GM19240 (cell line): ENCODE results near the gene LAMB2.

Experiments used
- DNase-seq: peaks from one replicate; pipeline ENCODE4 v3.0.0; 2011; ENCODE audit warnings: low spot score; ENCODE audit not compliant: insufficient read length

The LAMB2 gene

DNA sequence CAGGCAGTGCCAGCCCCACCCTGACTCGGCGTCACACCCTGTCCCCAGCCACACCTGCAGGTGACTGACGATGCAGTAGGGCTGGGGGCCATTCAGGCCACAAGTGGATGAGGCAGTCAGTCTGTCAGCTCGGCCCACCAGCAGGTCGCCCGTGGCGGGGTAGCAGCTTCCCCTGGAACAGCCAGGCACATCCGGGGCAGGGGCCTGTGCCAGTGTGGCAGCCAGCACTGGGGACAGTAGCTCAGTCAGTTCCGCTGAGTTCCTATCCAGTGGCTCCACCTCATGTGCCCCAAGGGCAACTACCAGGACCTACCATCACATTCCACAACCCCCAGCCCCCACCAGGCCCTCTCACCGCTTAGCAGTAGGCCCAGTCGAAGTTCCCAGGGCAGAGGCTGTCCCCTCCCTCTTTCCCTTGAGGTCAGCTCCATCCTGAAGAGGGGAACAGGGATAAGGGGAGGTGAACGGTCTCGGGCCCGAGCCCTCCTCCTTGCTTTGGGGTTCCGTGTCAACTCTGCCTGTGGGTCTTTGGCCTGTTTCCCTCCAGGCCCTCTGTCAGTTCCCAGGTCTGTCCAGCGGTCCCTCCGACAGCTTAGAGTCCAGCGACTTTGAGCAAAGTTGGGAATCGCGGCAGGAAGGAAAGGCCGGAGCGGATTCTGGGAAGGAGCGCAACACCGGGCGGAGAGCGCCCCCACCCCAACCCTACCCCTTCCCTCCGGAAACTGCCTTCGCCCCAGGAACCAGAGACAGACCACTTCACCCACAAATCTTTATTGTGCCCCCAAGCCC, at the start of gene LAMB2:
Gene LAMB2, minus strand, starts transcription at position 614 of the 789 bp plus-strand sequence. Its CDS starts 183 bp downstream, at position 431.
- no peak for DNase-seq

DNA sequence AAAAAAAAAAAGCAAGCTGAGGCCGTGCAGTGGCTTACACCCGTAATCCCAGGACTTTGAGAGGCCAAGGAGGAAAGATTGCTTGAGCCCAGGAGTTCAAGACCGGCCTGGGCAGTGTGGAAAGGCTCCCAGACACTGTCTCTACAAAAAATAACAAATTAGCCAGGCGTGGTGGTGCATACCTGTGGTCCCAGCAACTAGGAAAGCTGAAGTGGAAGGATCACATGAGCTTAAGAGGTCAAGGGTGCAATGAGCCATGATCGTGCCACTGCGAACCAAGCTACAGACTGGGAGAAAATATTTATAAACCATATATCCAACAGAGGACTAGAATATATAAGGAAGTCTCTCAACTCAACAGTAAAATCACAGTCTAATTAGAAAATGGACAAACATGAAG, 48.5 kb upstream of the LAMB2 start:
- DNase-seq: no peak

DNA sequence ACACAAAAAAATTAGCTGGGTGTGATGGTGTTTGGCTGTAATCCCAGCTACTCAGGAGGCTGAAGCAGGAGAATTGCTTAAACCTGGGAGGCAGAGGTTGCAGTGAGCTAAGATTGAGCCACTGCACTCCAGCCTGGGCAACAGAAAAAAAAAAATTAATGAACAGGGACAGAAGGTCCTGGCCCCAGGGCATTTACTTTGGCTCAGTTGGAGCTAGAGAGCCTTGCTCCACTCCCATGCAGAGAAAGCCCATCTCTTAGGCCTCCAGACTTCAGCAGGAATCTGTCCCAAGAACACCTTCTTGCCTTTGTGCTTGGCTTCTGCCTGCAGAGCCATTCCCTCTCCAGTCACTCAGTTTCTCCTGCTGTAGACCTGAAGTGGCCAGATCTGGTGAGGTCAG, 47.3 kb upstream of the LAMB2 start:
- no peak for DNase-seq

DNA sequence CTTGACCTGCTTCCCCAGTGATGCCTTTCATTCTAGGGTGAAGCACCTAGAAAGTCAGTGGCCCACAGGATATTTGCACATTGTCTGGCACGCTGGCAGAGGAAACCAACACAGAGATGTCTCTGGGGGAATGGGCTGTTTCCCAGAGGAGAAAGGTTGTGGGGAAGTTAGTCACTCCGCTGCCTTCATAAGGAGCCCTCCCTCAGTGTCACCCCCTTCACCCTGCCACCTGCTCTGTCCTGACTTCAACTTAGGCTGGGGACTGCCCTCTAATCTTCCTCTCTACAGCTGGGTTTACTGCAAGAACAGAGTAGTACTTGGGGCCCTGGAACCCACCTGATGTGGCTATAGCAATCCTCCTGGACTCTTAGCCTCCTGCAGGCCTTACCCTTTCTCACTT, 44.2 kb upstream of the LAMB2 start:
- DNase-seq: no peak

DNA sequence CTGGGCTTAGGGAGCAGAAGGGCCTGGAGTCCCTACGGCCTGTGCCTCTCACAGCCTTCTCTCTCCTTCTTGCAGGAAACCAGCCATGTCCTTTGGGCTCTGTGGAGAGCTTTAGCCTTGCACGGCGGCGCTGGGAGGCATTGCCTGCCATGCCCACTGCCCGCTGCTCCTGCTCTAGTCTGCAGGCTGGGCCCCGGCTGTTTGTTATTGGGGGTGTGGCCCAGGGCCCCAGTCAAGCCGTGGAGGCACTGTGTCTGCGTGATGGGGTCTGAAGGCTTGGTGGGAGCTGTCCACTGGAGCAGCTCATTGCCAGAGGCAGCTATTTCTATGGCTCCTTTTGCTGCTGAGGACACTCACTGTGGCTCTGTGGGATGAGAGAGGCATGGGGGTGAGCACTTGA, 42.7 kb upstream of the LAMB2 start:
- DNase-seq: no peak

DNA sequence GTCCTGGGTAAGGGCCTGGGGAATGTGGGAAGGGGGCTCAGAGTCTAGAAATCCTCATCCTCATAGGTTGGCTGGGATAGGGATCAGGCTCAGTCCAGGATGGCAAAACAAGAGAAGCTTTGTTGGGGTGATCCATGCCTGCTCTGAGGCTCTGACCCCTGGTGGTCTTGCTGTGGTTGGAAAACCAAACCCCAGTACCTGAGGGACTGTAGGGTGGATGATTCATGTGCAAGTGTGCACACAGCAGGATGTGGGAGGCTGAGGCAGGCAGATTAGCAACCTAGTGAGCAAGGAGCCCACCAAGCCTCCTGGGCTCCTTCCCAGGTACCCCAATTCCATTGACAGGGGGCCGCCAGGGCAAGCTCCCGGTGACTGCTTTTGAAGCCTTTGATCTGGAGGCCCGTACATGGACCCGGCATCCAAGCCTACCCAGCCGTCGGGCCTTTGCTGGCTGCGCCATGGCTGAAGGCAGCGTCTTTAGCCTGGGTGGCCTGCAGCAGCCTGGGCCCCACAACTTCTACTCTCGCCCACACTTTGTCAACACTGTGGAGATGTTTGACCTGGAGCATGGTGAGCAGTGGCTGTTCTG, 41.6 kb upstream of the LAMB2 start:
- DNase-seq: no peak

DNA sequence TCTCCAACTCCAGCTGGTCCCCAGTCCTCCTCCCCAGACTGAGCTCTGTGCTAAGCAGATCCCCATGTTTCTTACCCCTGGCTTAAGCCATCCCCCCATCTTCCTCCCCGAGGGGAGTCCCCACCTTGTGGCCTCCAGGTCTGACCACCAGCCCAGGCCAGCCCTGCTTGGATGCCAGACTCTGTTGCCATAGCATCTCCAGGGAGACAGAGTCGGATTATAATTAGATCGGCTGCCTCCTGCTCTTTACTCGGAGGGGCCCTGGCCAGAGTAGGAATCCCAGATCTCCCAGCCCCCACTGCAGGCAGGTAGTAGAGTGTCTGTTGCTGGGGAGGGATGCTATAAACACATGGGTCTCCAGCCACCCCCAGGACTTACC, 40.9 kb upstream of the LAMB2 start:
- DNase-seq: no peak

DNA sequence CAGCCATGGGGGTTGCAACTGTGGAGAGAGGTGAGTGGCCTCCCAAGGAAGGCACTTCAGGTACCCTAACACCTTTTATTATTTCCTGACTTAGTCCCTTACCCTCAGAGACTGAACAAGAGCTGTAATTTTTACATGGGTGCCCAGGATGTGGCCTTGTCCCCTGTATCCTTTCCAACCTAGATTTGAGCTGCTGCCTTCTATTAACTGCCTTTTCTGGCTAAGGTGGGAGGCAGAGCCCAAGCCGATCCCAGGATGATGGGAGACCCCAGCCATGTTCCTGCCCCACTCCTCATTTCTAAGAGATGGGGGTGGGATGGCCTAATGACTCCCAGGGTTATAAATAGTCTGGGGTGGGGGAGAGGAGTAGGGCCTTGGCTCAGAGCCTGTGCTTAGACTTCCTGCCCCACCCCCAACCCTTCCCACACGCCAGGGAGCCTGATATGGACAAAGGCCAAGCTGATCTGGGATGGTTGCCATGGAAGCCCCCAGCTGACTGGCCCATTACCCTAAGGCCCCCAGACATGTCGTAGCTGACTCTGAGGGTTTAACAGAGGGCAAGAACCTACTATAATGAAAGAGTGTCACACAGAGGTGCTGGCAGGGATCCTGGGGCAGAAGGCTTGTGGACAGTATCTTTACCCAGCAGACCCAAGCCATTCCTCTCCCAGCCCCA, 40.4 kb upstream of the LAMB2 start:
- no peak for DNase-seq

DNA sequence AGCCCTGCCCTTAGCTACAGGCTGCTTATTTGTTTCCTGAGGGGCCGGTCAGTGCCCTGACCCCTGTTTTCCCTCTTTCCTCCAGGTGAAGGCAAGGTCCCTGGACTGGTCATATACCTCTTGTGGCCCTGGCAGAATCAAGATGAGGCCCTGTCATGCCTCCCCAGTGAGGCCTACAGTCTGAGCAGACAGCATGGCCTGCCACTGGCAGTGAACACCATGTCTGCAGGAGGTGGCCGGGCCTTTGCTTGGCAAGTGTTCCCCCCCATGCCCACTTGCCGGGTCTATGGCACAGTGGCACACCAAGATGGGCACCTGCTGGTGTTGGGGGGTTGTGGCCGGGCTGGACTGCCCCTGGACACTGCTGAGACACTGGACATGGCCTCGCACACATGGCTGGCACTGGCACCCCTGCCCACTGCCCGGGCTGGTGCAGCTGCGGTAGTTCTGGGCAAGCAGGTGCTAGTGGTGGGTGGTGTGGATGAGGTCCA, 39.7 kb upstream of the LAMB2 start:
- no peak for DNase-seq

DNA sequence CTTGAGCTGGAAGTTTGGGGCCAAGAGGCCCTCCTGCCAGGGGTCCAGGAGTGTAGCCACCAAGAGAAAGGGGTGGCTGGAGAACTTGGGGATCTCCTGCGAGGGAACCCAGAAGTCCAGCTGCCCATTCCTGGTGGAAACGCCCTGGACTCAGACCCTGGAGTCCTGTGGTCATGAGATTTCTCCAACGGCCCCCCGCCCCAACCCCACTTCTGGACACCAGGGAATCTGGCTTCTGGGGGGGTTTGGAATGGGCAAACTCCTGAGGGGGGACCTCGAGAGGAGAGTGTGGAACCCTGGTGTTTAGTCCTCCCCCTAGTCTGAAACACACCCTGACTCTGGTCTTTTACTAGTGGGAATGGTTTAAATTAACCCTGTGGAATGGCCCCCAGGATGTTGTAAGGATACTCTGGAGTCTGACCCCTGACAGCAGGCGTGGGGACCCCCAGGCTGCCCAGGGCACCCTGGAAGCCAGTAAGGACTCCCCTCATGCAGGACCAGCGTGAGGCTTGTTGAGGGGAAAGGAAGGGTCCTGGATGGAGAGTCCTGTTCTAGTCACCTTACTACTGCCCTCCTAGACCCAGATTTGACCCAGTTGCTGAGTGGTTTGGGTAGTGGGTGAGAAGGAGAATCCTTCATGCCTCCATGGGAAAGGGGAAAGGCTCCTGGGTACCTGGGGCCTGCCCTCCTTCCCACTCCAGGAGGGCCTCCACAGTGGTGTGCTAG, 39.1 kb upstream of the LAMB2 start:
- DNase-seq: no peak

DNA sequence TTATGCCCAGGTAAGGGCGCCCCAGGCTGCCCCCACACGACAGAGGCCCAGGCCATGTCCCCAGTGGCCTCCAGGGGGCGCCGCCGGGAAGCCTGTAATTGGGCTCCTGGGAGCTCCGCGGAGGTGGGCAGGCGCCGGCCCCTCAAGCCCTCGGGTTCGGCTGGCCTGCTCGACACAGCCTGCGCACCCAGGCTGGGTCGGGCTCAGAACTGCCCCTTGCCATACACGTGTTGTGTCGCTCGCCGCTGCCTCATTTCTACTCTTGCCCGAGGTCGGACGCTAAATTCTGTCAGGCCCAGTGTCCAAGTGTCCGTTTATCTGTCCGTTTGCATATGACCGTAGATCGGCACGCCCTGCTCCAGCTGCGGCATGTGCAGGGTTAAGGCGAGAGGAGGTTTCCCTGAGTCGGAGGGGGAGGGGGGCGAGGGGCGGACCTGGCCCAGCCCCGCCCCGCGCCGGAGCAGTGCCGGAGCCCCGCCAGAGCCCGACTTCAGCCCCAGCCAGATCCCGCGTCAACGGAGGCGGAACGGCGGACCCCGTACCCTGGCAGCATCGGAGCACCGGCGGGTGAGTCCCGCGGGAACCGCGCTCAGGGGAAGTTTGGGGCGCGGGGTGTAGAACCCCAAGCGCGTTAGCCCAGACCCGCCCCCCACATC, 38.4 kb upstream of the LAMB2 start, which contains the start of gene KLHDC8B:
Gene KLHDC8B, plus strand, starts transcription at position 480 of the 656 bp plus-strand sequence. CDS start 1,172 bp downstream, outside the sequence.
- peak; percentile 82 for DNase-seq

DNA sequence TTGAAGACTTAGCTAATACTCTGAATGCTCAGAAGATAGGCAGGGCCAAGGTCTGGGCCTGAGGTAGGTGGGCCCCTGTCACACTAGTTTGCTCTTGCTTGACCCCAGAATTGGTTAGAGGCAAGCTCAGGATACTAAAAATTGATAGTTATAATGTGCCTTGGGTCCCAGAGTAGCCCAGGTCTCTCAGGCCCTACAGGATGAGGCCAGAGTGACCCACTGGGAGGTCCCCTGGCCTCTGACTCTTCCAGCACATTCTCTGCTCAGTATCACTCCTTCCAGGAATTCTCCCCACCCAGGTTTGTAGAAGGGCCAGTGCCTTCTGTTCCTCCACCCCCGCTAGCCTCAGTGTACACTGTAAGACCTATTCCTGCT, 37.9 kb upstream of the LAMB2 start:
- no peak for DNase-seq

DNA sequence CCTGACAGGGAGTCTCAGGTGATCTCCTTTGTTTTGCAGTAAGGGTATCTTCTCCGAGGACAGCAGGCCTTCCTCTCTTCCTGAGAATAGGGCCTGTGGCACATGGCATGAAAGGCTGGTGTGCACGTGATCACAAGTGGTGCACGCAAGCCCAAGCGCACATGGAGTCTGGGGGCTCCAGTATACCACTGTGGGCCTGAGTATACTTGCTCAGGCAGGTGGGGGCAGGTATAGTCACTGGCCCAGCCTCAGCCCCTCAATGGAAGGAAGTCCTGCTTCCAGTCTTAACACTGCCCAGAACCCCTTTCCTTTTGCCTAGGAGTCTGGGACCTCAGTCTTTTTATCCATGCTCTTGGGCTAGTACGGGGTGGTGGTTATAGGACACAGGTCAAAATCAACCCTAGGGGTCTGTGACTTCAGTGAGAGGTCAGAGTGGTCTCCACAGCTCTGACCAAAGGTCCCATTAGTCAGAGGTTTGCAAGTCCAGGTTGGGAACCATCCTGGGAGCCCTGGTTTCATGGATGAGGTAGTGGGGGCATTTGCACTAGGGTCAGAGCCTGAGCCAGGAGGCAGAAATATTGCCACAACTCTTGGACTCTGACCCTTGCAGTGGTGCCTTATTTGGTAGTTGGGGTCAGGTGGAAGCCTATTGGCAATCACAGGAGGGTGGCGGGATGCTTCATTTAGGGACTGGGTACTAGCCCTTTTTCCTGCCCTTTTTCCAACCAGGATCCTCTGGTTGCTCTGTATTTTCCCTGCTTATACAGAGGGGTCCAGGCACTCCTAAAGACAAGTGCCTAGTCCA, 34.1 kb upstream of the LAMB2 start:
- DNase-seq: no peak

DNA sequence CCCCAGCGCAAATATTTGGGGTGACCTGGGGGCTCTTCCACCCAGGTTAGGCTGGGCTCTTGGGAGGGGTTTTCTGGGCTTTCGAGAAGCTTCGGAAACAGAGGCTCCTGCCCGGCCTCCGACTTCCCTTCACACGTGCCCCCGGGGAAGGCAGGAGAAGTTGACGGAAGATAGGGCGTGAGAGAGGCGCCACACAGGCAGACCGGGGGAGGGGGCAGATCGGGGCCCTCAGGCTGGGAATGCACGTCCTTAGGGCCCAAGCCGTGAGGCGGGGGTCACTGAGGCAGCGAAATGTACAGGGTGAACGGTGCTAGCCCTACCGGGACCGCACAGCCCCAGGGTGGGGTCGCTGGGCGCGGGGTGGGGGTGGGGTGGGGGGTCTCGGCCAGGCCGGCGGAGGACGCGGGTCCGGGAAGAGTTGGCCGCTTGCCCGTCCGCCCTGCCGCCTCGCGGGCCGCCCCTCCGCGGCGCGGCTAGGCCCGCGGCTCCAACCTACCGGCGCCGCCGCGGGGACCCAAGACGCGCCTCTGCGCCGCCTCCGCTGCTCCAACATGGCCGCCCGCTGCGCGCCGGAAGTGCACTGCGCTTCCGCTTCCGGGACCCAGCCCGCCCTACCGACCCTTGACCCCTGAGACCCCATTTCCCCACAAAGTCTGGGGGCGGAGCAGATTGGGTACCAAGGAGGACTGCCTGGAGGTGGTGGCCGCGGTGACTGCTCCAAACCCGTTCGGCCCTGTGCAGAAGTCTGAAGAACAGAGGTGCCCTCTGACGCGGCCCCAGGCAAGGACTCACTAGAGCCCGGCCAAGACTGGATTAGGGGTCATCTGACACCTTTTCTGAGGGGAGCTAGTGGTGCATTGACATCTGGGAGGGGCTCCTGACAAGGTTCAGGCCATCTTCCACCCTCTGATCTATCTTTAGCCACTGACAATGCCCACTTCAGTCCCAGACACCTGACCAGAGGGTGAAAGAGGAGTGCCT, 33.2 kb upstream of the LAMB2 start, which contains the start of gene CCDC71:
Gene CCDC71, minus strand, starts transcription at position 561 of the 981 bp plus-strand sequence. CDS start 2,123 bp downstream, outside the sequence.
- DNase-seq: peak; percentile 81

DNA sequence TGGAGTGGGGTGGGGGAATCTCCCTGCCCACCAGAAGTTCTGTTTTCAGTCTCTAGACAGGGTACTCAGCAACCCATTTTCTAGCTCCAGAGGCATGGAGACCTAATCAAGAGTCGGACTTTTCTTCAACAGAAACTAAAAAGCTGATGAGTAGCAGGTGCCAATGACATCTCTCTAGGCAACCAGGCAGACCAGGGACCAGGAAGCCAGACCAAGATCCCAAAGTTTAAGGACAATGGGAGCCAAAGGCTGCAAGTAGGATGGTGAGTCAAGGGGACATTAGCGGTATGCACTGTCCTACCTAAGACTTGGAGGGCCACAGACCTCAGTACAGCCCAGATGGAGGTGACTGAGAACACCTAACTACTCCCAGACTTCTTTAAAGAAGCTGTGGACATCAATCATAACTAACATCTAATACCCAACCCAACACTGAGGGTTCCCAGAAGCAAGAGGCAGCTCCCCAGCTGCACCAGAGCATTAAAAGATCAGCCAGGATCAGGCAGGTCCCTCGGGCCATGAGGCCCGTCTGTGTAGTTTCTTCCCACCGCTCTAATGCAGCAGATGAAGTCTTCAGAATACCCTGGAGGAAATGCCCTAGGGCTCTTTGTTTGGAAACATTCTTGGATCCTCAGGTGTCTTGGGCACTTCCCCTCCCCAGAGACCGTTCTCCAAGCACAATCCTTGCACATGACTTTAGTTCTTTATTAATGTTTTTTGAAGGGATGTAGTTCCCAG, 32.3 kb upstream of the LAMB2 start:
- DNase-seq: no peak

DNA sequence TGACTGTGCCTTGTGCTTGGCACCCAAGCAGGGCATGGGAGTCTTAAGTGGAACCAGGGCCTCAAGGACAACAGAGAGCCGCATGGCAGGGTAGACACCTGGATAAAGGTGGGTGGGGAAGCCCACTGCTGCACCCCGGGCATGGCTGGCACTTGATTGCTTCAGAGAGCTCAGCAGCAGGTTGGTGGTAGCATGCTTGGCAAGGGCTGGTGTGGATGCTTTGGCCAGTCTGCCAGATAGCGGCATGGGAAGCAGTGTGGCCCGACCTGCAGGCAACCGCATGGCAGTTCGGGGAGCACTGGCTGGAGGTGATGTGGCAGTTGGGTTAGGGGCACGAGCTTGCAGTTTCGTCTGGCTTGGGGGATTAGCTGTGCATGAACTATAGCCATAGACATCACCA, 30.8 kb upstream of the LAMB2 start:
- no peak for DNase-seq

DNA sequence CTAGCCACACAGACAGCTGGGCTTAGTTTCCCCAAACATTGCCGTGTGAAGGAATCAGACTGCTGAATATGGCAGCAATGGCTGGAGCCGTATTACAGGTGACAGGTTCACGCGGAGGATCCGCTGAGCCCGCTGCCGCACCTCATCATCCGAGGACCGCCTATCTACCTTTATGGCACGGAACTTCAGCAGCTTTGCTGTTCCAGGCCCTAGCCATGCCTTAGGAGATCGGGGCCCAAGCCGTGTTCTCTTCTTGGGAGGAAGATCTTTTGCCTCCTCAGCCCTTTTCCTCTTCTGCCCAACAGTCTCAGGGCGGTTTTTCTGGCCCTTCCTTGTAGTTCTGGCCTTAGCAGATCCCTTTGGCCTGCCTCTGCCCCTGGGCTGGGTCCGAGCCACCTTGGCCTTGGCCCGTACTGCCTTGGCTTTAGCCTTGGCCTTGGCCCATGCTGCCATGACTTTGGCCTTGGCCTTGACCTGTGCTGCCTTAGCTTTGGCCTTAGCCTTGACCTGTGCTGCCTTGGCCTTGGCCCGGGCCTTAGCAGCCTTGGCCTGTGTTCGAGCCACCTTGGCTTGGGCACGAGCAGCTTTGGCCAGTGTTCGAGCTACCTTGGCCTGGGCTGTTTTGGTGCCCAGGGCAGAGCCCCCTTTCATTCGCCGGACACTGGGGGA, 30.0 kb upstream of the LAMB2 start:
- DNase-seq: no peak
